Ovary (tissue), 3 donors: Measurements from ENCODE around the gene BICDL1.

ENCODE experiments used
- POLR2A ChIP-seq: fragments of 450-650 bp; IDR thresholded peaks from one replicate; pipeline ENCODE4 v1.6.1; 2017; ENCODE audit warnings: antibody characterized with exemption, mild to moderate bottlenecking, moderate library complexity
- TF ChIP-seq, protein P1 (sequence below), 3 donors: fragments of 450-650 bp in 2 of 3; fragments of 200-600 bp in 1 of 3; IDR thresholded peaks; one replicate each; pipeline versions ENCODE4 v1.5.1 to v1.8.0; 2016 to 2022; ENCODE audit warnings: antibody characterized with exemption in 3 of 3, mild to moderate bottlenecking in 1 of 3
- donor health status: DM: no; HTN: no; CAD: no.

DNA sequence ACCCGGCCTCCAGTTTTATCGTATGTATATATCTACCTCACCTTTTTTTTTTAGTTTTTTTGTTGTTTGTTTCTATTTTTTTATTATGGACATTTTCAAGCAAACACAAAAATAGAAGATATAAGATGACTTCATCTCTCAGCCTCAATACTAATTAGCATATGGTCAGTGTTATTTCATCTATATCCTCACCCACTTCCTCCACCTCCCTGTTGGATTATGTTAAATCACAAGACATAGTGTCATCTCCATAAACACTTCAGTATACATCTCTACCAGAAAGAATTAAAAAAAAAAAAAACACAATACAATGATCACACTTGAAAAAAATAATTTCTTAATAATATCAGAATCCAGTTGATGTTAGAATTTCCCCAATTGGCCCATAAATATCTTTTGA, 92.6 kb downstream of the BICDL1 start:
- no peak for TF ChIP-seq POLR2A
- TF ChIP-seq, protein P1, sequence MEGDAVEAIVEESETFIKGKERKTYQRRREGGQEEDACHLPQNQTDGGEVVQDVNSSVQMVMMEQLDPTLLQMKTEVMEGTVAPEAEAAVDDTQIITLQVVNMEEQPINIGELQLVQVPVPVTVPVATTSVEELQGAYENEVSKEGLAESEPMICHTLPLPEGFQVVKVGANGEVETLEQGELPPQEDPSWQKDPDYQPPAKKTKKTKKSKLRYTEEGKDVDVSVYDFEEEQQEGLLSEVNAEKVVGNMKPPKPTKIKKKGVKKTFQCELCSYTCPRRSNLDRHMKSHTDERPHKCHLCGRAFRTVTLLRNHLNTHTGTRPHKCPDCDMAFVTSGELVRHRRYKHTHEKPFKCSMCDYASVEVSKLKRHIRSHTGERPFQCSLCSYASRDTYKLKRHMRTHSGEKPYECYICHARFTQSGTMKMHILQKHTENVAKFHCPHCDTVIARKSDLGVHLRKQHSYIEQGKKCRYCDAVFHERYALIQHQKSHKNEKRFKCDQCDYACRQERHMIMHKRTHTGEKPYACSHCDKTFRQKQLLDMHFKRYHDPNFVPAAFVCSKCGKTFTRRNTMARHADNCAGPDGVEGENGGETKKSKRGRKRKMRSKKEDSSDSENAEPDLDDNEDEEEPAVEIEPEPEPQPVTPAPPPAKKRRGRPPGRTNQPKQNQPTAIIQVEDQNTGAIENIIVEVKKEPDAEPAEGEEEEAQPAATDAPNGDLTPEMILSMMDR (IDR thresholded peaks at IDR 0.05) = no peak
